NK-92 treated with Interleukin-12 subunit alpha and Interleukin-12 subunit beta, amount 100 ng/mL, for 24 hours (cell line): ENCODE results near the gene TYRP1.

Experiments used
- DNase-seq: peaks from one replicate; lab custom pipeline; 2025; lab: John Stamatoyannopoulos, UW

Gene TYRP1

DNA sequence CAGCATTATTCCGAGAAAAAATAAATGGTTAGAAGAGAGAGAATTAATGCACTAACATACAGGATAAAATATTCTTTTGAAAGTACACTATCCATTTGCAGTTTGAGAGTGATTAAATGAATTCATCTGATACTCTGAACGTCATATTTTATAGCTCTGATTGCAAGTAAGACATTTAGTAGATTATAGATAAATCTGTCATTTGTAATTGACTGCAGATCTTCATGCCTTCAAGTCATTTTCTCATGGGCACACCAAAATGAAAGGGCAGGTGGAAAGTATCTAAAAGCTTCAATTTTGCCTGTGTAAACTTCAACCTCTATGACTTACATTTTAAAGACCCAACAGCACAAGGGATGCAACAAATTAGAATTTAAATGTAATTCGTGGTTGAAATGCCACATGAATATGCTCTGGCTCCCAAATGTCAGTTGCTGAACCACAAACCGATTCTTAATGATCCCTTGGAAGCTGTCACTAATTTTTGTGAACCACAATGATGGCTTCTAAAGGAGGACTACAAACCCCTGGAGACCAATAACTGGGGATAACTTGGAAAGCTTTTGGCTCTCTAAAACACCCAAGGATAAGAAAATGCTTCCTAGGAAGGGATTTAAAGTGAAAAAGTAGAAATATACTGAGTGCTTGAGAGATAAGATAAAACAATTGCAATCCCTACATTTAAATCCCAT lies 3.9 kb downstream of the TYRP1 start:
- DNase-seq = no peak

DNA sequence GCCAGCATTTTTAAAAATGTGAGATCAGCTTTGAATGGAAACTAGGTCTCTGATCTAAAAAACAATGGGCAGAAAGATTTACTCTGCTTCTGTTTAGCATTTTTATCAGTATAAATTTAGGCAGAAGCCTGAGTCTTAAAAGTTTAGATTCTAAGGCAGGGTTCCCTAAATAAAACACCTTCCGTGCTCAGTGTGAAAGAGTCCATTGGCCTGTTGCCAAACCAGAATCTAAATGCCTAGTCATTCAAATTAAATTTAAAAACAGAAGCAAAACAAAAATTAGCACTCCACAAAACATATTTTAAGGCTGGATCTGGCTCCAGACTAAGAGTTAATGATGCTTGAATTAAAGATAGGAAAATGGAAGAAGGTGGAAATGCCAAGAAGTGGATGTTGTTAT lies 4.5 kb downstream of the TYRP1 start:
- no peak for DNase-seq

DNA sequence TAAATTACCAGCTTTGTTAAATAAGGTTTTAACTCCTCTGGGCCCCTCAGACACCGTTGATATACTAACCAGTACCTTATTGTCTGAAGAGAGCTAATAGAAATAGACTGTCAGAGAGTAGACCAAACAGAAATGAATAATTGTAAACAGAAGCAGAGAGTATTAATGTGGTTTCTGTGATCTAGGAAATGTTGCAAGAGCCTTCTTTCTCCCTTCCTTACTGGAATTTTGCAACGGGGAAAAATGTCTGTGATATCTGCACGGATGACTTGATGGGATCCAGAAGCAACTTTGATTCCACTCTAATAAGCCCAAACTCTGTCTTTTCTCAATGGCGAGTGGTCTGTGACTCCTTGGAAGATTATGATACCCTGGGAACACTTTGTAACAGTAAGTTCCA lies 5.1 kb downstream of the TYRP1 start:
- DNase-seq = no peak

DNA sequence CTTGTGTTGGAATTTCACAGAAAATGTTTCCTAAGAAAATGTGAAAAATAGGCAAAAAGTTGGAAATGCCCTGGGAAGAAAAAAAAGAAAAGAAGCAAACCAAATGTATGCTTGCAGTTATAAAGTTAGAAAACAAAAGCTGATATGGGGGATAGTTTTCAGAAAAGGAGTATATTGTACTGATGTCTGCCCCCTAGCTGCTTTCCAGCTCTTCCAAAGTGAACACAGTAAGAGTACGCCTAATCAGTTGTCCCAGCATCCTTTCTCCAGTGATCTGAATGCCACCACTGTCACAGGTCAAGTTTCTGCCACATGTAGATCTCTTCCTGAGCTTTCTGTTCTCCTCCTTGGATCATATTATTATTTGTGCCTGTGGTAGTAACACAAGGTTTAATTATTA lies 5.8 kb downstream of the TYRP1 start:
- no peak for DNase-seq

DNA sequence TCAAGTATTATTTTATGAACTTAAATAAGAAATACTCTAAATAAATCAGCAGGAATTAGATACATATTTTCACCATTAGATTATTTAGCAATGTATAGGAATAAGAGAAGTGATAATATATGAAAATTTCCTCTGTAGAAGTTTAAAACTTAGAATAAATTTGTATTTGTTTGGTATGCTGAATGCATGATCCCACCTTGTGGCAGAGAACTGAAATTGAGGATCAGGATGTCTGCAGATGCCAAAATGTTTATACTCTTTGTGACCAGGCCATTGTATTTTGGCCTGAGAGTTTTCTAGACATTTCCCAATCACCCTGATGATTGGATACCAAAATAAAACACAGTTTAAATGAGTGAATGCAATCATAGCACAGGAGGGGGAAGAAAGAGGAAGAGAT lies 6.3 kb downstream of the TYRP1 start:
- DNase-seq = no peak

DNA sequence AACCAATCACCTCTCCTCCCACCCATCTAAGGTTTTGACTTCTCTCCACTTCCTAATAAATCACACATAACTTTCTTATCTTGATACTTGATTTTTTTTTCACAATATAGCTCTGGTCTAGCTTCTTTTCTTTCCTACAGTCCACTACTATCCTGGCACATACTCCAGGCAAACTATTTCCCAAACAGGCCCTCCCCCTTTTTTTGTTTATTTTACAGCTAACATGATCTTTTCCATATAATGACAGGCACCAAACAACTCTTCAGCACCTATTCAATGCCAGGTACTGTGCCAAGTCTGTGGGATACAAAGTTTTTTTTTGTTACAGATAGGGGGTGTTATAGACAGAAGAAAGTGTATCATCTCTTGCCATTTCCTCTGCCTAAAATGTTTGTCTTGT lies 7.9 kb downstream of the TYRP1 start:
- DNase-seq = no peak

DNA sequence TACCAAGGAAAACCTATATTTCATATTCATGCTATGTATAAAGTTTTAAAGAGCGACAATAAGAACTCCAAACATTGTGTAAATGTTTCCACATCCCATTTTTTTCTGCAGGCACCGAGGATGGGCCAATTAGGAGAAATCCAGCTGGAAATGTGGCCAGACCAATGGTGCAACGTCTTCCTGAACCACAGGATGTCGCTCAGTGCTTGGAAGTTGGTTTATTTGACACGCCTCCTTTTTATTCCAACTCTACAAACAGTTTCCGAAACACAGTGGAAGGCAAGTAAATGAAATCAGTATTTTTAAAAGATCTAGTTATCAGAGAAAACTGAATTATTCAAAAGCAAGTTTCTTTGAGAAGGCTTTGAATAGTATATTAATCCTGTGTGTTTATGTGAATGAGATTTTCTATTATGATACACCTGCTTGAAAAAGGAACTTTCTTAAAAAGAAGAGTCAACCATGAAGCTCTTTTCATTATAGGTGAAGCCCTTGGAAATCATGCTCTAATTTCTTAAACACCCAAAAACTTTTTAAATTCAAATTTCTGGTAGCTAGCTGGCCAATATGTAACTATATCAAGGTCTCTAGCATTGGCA lies 9.1 kb downstream of the TYRP1 start:
- no peak for DNase-seq

DNA sequence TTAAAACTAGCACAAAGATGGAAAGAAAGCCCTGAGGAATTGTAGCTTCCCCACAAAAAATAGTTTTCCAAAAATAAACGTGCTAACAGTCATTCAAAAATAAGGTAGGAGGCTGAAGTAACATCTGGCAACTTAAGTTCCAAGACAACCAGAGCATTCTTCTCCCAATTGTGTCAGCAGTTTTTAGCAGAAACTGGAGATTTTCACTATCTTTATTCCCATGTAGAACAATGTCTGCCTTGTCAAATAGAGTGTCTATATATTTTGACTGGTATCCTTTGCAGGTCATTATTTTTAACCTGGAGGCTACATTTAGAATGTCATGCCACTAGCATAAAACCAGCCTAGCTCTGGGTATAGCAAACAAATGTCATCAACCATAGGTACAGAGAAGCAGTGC lies 10.8 kb downstream of the TYRP1 start:
- no peak for DNase-seq

DNA sequence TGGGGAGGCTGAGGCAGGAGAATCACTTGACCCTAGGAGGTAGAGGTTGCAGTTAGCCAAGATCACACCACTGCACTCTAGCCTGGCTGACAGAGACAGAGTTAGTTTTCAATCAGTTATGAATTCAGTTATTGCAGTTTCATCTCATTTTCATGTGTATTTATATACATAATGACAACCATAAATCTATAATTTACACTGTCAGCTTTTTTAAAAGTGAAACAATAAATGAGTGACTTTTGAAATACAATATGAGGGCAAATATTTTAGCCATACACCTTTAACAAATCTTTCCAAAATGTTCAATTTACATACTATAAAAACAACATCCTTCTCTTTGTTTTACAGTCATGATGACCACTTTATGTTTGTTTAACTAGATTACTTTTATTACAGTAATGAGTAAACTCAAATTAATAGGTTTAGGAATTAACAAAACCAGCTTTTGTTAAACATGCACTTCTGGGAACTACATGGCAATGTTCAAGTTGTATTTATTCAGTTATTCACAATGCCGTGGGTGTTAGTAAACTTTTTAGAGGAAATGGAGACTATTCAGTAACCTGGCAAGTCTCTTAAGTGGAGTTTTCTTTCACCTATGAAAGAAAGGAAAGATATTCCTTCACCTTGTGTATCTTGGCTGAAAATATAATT lies 12.7 kb downstream of the TYRP1 start:
- no peak for DNase-seq

DNA sequence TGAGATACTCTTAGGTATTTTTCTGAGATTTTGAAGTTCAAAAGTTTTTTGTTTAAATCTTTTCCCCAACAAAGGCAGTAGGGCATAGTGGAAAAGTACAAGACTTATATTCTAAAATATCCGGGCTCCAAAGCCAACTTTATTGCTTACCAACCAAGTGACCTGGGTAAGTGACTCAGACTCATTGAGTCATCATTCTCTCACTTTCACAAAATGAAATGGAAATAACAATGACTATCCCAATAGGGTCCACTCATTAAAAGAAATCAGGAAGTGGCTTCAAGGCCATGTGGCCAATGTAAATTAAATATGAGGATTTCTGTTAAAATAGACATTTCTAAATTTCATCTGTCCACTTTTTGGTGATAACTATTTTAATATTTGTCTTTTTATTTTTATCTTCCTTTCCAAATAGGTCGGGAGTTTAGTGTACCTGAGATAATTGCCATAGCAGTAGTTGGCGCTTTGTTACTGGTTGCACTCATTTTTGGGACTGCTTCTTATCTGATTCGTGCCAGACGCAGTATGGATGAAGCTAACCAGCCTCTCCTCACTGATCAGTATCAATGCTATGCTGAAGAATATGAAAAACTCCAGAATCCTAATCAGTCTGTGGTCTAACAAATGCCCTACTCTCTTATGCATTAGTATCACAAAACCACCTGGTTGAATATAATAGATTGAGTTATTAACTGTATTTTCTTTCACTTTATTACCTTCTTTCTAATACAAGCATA lies 15.5 kb downstream of the TYRP1 start:
- DNase-seq = no peak

DNA sequence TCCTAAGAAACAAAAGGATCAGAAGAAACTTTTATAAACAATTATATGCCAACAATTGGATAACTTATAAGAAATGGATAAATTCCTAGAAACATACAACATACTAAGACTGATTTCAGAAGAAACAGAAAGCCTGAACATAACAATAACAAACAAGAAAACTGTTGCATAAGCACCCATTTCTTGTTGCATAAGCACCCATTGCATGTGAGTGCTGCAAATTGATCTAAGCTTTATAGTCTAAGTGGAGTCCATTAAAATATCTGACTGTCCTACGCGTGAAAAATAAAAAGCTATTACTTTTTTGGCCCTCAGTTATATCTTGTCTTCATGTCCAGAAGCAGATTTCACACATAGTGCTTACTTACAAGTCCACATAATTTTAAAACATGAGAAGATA lies 19.3 kb downstream of the TYRP1 start:
- DNase-seq = no peak

DNA sequence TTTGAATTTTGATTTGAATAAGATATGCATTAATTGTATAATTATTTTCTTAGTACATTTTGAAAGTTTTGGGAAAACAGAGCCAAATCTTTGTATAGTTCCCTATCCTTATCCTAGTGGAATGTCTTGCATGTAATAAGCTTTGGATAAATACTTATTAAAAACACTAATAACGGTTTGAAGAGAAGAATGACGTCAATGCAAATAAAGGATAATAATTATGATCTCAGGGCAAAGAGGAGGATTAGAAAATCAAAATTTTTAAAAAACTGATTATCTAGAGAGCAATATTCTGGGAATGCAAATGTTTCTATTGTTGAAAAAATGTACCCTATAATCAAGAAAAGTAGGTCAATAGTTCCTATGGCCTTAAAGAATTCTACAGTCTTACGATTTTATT lies 22.1 kb downstream of the TYRP1 start:
- no peak for DNase-seq

DNA sequence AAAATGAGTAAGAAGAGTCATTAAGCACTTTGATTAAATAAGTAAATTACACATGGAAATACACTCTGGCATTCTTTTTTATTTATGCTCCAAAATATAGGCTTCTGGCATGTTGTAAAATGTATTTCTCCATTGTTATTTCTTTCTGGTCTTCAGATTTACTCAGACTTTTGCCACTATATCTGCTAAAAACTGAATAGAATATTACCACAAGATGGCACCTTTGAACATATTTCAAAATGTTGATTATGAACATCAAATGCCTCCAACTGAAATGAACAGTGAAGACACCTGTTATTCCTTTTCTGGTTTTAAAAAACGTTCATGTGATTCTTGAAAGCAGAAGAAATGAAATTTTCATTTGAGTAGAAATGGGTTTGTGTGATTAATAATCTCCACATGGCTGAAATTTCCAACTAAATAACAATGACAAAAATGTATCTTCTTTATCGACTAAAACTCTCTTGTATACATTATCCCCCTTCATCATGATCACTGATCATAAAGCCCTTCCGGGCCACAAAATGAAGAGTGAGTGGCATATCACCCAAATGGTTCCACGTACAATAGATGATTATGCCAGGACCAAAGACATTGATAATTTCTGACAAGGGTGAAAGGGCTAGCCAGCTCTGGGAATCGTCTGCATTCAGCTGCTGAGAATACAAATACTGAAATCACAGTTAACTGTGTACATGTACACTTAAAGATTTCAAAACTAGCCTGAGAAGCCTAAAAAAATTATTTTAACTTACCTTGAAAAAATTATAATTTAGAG lies 23.8 kb downstream of the TYRP1 start:
- no peak for DNase-seq

DNA sequence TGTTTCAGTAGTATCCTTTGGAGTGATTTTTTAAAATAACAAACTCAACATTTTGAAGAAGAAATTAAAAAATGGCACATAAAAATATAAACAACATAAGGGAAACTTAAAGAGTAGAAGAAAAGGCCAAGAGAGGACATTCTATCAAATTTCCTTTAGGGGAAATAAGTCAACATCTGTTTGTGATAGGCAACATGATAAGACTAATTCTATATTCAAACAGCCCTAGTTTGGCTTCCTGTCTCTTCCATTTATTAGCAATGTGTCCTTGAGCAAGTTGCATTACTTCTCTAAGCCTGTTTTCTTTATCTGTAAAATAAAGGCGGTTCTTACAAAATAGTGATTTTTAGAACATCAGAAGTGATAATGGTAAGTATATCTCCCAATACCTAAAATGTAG lies 24.7 kb downstream of the TYRP1 start:
- DNase-seq = no peak

DNA sequence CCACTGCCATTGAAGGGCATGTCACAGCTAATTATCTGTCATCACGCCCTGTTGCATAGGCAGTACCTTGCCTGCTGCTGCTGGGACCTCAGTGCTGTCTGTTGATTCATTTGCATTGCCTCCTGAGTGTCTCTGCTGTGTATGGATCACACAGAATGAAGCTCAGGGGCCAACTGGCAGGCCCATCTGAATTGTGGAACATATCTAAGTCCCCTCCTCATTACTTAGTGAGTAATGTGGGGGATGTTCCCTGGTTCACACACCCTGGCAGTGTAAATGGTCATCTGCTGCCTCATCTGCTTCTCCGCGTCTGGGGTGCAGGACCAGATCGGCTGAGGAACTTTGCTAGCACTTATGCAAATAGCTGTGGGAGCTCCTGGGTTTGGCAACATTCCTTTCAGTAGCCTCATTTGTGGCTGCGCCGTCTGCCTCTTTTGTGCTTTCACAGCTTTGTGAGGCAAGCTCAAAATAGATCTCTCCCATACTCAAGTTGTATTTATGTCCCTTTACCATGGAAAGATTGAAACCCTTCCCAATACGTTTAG lies 25.4 kb downstream of the TYRP1 start:
- DNase-seq = no peak

DNA sequence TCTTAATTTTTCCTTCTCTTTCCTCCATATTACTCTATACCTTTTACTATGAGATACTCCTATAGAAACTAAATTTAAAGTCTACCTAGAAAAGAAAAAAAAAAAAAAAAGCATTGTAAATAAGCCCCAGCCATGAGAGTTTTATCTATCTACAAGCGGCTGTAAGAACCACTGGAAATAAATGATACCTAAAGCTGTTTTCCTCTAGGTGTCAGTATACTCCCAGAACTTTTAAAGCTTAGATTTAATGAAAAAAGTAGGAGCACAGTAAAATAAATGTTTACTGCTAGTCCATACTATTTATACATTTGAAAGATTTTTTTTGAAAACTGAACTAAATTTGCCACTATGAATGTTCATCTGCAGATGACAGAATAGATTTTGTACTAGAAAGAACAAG lies 26.2 kb downstream of the TYRP1 start:
- no peak for DNase-seq

DNA sequence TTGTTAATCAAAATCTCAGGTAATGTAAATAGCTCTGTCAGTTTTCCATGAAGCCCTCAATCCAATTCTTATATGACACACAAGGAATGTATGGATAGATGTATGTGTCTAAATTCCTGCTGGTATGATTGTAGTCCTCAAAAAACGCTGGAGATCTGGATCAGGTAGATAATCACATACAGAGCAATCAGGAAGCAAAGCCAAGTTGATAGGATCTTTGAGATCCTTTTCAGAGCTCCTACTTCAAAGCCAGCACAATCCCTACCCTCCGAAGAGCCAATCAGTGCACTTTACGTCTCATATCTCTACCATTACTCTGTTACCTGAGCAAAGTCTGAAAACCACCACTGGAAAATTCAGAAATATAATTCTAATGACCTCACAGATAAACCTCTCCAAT lies 27.4 kb downstream of the TYRP1 start:
- no peak for DNase-seq

DNA sequence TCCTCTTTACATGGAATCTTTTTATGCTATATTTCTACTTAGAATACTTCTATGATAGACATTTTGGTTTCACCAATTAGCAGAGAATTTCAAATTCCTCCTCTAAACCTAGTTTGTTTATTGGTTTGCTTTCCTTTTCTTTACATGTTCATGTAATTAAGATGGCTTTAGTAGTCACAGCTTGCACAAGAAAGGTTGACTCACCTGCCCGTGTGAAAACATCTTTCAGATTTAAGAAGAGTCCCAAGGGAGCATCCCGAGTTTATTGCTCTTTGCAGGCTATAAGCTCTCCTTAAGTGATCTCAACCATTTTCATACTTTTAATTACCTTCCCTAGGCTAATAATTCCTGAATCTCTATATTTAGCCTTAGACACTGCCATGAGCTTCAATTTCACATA lies 28.9 kb downstream of the TYRP1 start:
- no peak for DNase-seq

DNA sequence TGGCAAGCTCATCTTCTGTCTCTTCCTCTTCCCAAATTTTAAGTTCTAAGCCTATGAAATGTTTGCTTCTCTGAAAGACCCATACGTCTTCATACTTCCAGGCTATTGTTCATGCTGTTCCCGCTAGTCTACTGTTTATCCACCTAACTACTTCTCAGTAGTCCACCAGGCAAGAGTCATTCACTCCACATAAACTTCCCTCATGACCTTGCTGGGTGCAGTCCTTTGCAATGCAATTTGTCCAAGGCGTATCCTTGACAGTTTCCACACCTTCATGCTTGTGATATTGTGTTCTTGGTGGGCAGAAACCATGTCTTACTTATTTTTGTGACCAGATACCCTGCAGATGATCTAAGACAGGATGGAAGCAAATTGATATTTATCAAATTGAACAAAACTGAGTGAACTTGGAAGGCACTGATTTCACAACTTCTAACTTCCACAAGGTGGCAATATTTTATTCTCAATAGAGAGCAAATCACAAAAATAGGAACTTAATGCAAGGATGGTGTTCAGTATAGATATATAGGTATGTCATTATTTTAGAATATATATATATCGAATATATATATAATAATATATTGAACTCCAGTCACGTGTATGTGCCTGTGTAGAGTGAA lies 30.3 kb downstream of the TYRP1 start:
- no peak for DNase-seq

DNA sequence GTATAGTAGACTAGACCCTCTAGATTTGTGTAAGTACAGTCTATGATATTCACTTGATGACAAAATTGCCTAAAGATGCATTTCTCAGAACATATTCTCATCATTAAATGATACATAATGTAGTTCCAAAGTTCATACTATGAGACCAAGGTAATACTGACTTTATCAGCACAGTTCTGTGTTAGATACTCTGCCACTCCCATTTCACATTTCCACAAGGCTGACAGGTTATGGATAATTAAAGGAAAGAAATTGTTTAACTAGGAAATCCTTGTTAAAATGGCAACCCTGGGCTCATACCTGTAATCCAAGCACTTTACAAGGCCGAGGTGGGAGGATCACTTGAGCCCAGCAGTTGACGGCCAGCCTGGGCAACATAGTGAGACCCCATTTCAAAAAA lies 33.6 kb downstream of the TYRP1 start:
- no peak for DNase-seq

DNA sequence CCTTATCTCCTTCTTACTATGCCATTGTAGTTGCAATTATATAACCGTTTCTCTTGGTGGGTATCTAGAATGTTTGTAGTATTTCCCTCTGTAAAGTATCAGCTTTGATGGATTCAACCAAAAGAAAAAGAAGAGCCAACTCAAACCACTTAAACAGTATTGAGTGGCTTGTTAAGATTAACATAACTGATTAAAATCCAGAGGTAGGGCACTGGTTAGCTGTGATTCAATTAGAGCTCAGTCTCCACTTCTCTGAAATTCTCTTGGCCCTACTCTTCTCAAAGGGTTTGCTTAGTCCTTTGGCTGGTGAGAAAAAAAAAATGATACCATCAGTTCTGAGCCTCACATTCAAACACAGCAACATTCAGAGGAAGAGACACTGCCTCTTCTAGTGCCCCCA lies 37.0 kb downstream of the TYRP1 start:
- DNase-seq = no peak

DNA sequence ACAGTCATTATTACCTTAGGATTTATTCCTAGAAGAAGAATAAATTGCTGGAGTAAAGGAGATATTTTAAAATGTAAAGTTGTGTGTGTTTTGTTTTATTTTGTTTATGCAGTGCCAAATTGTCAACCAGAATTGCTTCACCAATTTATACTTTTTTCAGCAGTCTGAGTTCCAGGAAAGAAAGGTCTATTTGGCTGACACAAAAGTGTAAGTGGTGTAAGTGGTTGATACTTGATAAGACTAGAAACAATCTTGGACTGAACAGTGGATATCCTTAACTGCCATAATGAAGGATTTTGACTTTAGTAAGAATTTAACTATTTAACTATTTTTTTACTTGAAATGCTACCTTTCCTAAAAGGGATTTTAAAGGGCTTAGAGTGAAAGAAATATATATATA lies 37.7 kb downstream of the TYRP1 start:
- no peak for DNase-seq
